ENCODE results near the gene PHGDH.

DNA sequence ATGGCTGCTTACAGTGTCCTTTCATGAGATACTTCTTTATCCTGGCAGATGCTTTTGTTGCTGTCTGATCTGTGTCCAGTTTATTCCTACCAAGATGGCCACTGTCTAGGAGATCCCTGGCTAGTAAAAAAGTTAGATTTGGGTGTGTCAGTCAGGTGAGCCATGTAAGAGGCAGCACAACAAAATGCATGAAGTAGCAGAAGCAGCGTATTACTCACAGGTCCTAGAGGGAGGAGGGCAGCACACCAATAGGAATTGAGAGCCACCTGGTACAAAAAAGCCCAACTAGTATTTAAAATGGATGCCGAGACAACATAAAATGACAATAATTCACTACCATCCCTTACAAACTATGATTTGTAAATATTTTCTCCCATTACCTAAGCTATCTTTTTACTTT, 40.8 kb upstream of the PHGDH start:
- TF ChIP-seq, protein P1, sequence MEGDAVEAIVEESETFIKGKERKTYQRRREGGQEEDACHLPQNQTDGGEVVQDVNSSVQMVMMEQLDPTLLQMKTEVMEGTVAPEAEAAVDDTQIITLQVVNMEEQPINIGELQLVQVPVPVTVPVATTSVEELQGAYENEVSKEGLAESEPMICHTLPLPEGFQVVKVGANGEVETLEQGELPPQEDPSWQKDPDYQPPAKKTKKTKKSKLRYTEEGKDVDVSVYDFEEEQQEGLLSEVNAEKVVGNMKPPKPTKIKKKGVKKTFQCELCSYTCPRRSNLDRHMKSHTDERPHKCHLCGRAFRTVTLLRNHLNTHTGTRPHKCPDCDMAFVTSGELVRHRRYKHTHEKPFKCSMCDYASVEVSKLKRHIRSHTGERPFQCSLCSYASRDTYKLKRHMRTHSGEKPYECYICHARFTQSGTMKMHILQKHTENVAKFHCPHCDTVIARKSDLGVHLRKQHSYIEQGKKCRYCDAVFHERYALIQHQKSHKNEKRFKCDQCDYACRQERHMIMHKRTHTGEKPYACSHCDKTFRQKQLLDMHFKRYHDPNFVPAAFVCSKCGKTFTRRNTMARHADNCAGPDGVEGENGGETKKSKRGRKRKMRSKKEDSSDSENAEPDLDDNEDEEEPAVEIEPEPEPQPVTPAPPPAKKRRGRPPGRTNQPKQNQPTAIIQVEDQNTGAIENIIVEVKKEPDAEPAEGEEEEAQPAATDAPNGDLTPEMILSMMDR (IDR thresholded peaks at IDR 0.05) = no peak
- TF ChIP-seq POLR2A (IDR thresholded peaks at IDR 0.05) = no peak
